ENCODE data around the gene SOAT1. TPM values are rescaled to one million over a fixed set of nuclear protein-coding genes. Genes with fewer than 3 reads are reported as not detected.

Gene SOAT1
- total RNA-seq, 1 experiment from 2014 or later, result 7.5 TPM

Other genes starting within 250 kb of the SOAT1 start
- 25.6 and 27.3 TPM in 2 replicates for gene TOR3A, start 211.7 kb upstream of the SOAT1 start, total RNA-seq (2021)
- gene ABL2, start 64.1 kb upstream of the SOAT1 start, total RNA-seq (2021), result 21.2 TPM in 2 replicates
- 0.46 and 0.48 TPM in 2 replicates for gene AXDND1, start 72.2 kb downstream of the SOAT1 start, total RNA-seq (2021)

Measured in H9 (cell line).